Loucy (cell line): ENCODE measurements around the gene ADAMTS2.

Experiments
- H2AFZ ChIP-seq: fragments of 200-600 bp; sonication (generic); 2 replicates; pipeline ENCODE4 v1.6.0; 2016; ENCODE audit warnings: antibody characterized with exemption, mild to moderate bottlenecking, low read length, moderate library complexity
- H3F3A ChIP-seq: fragments of 200-600 bp; 2 replicates; pipeline ENCODE4 v1.6.0; 2016; ENCODE audit warnings: antibody characterized with exemption, low read depth, mild to moderate bottlenecking
- H3K27me3 ChIP-seq: fragments of 200-600 bp; sonication (generic); 2 replicates; pipeline ENCODE4 v1.6.1; 2014; ENCODE audit warnings: low read length, mild to moderate bottlenecking; ENCODE audit not compliant: insufficient read depth, poor library complexity, severe bottlenecking
- H3K36me3 ChIP-seq: fragments of 200-600 bp; sonication (generic); 2 replicates; pipeline ENCODE4 v1.6.1; 2016; ENCODE audit warnings: low read length; ENCODE audit not compliant: insufficient read depth
- H3K4me1 ChIP-seq: fragments of 200-600 bp; sonication (generic); 2 replicates; pipeline ENCODE4 v1.5.1; 2014; ENCODE audit warnings: low read length, mild to moderate bottlenecking; ENCODE audit not compliant: insufficient read depth, poor library complexity, severe bottlenecking
- H3K4me2 ChIP-seq: fragments of 200-600 bp; sonication (generic); 2 replicates; pipeline ENCODE4 v1.6.0; 2014; ENCODE audit warnings: antibody characterized with exemption, low read length, low read depth, mild to moderate bottlenecking; ENCODE audit not compliant: poor library complexity, severe bottlenecking
- H3K4me3 ChIP-seq: fragments of 200-600 bp; sonication (generic); 2 replicates; pipeline ENCODE4 v1.5.1; 2014; ENCODE audit warnings: low read length, mild to moderate bottlenecking, mixed read lengths; ENCODE audit not compliant: poor library complexity, severe bottlenecking
- H3K79me2 ChIP-seq: fragments of 200-600 bp; sonication (generic); 2 replicates; pipeline ENCODE4 v1.6.1; 2014; ENCODE audit warnings: low read length; ENCODE audit not compliant: insufficient read depth
- H3K9ac ChIP-seq: fragments of 200-600 bp; sonication (generic); 2 replicates; pipeline ENCODE4 v1.6.0; 2014; ENCODE audit warnings: mild to moderate bottlenecking, low read depth, low read length, moderate library complexity; ENCODE audit not compliant: poor library complexity, severe bottlenecking
- H3K9me2 ChIP-seq: fragments of 200-600 bp; sonication (generic); replicated peaks from 2 replicates; pipeline ENCODE4 v1.6.1; 2016; ENCODE audit warnings: low read depth, low read length, mixed read lengths
- H3K9me3 ChIP-seq: fragments of 200-600 bp; sonication (generic); 2 replicates; pipeline ENCODE4 v1.6.1; 2014; ENCODE audit warnings: mild to moderate bottlenecking, antibody characterized with exemption, low read length, low read depth; ENCODE audit not compliant: insufficient read depth
- H4K20me1 ChIP-seq: fragments of 200-600 bp; sonication (generic); 2 replicates; pipeline ENCODE4 v1.6.0; 2014; ENCODE audit warnings: antibody characterized with exemption, low read length, mild to moderate bottlenecking; ENCODE audit not compliant: insufficient read depth, poor library complexity, severe bottlenecking
- EZH2phosphoT487 ChIP-seq: fragments of 200-600 bp; IDR thresholded peaks from 2 replicates; pipeline ENCODE4 v1.6.1; 2018; ENCODE audit warnings: antibody characterized with exemption, mild to moderate bottlenecking, moderate library complexity, borderline replicate concordance
- TF ChIP-seq, protein P1 (sequence below): fragments of 200-600 bp; sonication (generic); conservative IDR thresholded peaks from 2 replicates; pipeline ENCODE4 v1.5.1; 2014; ENCODE audit warnings: mild to moderate bottlenecking, antibody characterized with exemption, low read length

Gene ADAMTS2

DNA sequence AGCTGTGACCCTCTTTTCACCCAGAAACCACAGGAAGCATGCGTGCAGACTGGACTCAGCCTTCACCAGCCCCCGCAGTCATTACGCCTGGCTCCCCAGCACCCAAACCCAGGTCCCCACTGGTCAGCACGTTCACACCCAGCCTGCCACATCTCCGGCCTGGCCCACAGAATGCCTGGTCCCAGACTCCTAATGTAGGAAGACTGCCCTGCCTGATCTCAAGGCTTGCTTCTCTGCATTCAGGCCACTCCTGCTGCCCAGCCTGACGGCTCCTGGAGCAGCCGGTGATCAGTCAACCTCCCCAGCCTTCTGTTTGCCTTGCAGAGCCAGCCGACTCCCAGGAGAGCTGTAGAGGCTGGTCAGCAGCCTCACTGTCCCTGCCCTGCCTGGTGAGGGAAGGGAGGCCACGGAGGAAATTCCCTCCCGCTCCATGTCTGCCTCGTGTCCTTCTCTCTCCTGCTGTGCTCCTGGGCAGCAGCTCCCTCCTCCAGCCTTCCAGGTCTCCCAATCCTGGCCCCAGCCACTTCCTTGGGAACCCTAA, 25.4 kb downstream of the ADAMTS2 start:
- no peaks in the 10 kb centered on the region for H3K27me3 ChIP-seq
- no peaks in the 10 kb centered on the region for H3K9me2 ChIP-seq
- H3K9ac ChIP-seq: no peak overlapping the region
- H3K79me2 ChIP-seq: no peaks in the 10 kb centered on the region
- H3K4me2 ChIP-seq: no peak overlapping the region
- H3K36me3 ChIP-seq: no peaks in the 10 kb centered on the region
- H3K4me3 ChIP-seq: no peak overlapping the region
- H3F3A ChIP-seq: no peaks in the 10 kb centered on the region
- H3K9me3 ChIP-seq: no peaks in the 10 kb centered on the region
- H2AFZ ChIP-seq: no peak overlapping the region
- TF ChIP-seq, protein P1, sequence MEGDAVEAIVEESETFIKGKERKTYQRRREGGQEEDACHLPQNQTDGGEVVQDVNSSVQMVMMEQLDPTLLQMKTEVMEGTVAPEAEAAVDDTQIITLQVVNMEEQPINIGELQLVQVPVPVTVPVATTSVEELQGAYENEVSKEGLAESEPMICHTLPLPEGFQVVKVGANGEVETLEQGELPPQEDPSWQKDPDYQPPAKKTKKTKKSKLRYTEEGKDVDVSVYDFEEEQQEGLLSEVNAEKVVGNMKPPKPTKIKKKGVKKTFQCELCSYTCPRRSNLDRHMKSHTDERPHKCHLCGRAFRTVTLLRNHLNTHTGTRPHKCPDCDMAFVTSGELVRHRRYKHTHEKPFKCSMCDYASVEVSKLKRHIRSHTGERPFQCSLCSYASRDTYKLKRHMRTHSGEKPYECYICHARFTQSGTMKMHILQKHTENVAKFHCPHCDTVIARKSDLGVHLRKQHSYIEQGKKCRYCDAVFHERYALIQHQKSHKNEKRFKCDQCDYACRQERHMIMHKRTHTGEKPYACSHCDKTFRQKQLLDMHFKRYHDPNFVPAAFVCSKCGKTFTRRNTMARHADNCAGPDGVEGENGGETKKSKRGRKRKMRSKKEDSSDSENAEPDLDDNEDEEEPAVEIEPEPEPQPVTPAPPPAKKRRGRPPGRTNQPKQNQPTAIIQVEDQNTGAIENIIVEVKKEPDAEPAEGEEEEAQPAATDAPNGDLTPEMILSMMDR: no peak
- no peak for TF ChIP-seq EZH2phosphoT487
- H4K20me1 ChIP-seq: no peaks in the 10 kb centered on the region
- no peaks in the 10 kb centered on the region for H3K4me1 ChIP-seq

DNA sequence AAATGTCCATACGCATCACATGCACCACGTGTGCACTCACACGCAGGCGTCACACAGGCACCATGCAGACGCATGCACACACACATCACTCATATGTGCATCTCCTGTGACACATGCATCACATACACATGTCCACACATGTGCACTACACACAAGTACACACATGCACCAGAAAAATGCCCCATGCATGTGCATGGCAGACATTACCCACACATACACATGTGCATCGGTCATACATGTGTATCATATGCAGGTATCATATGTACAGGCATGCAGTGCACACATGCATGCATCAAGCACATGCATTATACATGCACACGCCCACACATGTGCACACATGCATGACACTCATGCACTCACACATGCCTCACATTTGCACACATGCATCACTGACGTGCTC, 26.1 kb downstream of the ADAMTS2 start:
- no peak for TF ChIP-seq EZH2phosphoT487
- TF ChIP-seq, protein P1: no peak
- no peaks in the 10 kb centered on the region for H3K9me3 ChIP-seq
- H2AFZ ChIP-seq: no peak overlapping the region
- H3K4me2 ChIP-seq: no peak overlapping the region
- no peak overlapping the region for H3K4me3 ChIP-seq
- H3F3A ChIP-seq: no peaks in the 10 kb centered on the region
- H3K9ac ChIP-seq: no peak overlapping the region
- no peaks in the 10 kb centered on the region for H3K79me2 ChIP-seq
- no peaks in the 10 kb centered on the region for H3K4me1 ChIP-seq
- H3K9me2 ChIP-seq: no peaks in the 10 kb centered on the region
- no peaks in the 10 kb centered on the region for H3K27me3 ChIP-seq
- H3K36me3 ChIP-seq: no peaks in the 10 kb centered on the region
- no peaks in the 10 kb centered on the region for H4K20me1 ChIP-seq

DNA sequence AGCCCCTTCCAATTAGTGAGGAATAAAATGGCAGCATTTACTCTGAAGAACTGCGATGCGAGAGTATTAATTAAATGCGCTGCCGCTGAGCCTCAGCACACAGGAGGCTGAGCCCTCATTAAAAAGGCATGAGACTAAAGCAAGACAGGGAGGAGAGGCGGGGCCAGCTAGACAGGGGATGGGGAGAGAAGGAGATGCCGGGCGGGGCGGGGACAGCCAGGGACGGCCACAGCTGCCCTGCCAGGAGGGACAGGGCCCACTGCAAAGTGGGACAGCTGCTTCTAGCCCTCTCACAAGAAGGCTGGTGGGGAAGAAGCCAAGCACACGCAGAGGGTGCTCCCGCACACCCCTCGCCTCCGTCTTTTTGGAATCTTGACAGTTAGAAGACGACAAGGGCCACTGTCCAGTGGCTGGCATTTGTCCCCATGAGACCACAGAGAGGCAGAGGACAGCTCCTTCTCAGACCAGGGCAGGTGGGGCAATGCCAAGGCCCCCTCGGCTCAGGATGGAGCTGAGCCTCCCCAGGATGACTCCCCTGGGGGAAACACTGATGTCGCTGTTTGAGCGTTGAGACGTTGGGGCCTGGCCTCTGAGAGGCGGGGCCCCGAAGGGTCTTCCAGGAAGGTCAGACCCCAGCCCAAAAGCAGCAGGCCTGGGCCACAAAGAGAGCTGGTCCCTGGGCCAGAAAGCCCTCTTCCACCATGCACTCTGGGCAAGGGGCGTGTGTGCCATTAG, 26.9 kb downstream of the ADAMTS2 start:
- Histone ChIP-seq H3K79me2 (no peaks in the 10 kb centered on the region), H3K9ac (no peak overlapping the region), H3K9me3 (no peaks in the 10 kb centered on the region), H3K4me3 (no peak overlapping the region), H2AFZ (no peak overlapping the region), H4K20me1 (no peaks in the 10 kb centered on the region), H3F3A (no peaks in the 10 kb centered on the region), H3K27me3 (no peaks in the 10 kb centered on the region), H3K4me1 (no peaks in the 10 kb centered on the region), H3K9me2 (no peaks in the 10 kb centered on the region), H3K4me2 (no peak overlapping the region), H3K36me3 (no peaks in the 10 kb centered on the region)
- TF ChIP-seq, protein P1: no peak
- TF ChIP-seq EZH2phosphoT487: no peak
